ENCODE measurements around the gene MFSD2B.

- no peak for TF ChIP-seq CTCF (IDR thresholded peaks at IDR 0.05)
- no peak for TF ChIP-seq POLR2AphosphoS5 (IDR thresholded peaks at IDR 0.05)
- no peak for TF ChIP-seq EP300 (IDR thresholded peaks at IDR 0.05; ENCODE audit: low read depth)
- TF ChIP-seq POLR2A (IDR thresholded peaks at IDR 0.05), result no peak
Observed at GRCh38 chr2:24040511-24040910, 30.6 kb downstream of the MFSD2B start.

Data from transverse colon (tissue), 4 donors.